Ishikawa (cell line): ENCODE data around the gene BTBD16.

Experiments
- CEBPB ChIP-seq: IDR thresholded peaks from 2 replicates; pipeline ENCODE4 v1.6.1; 2012
- CREB1 ChIP-seq: IDR thresholded peaks from 2 replicates; pipeline ENCODE4 v1.6.1; 2012; ENCODE audit warnings: low read depth
- EGR1 ChIP-seq: IDR thresholded peaks from 2 replicates; pipeline ENCODE4 v1.6.1; 2012
- MAX ChIP-seq: IDR thresholded peaks from 2 replicates; pipeline ENCODE4 v1.6.1; 2012
- RAD21 ChIP-seq: IDR thresholded peaks from 2 replicates; pipeline ENCODE4 v1.6.1; 2012; ENCODE audit warnings: low read depth
- REST ChIP-seq: IDR thresholded peaks from 2 replicates; pipeline ENCODE4 v1.6.1; 2012; ENCODE audit warnings: low read depth, mild to moderate bottlenecking
- TAF1 ChIP-seq: IDR thresholded peaks from 2 replicates; pipeline ENCODE4 v1.6.1; 2012; ENCODE audit warnings: low read depth, mild to moderate bottlenecking
- TCF12 ChIP-seq: IDR thresholded peaks from 2 replicates; pipeline ENCODE4 v1.6.1; 2012; ENCODE audit warnings: low read depth
- YY1 ChIP-seq: IDR thresholded peaks from 2 replicates; pipeline ENCODE4 v1.6.1; 2012; ENCODE audit warnings: low read depth

- TF ChIP-seq EGR1: no peak
- no peak for TF ChIP-seq YY1
- TF ChIP-seq TAF1: no peak
- TF ChIP-seq TCF12: no peak
- TF ChIP-seq CREB1: no peak
- TF ChIP-seq CEBPB: no peak
- no peak for TF ChIP-seq REST
- no peak for TF ChIP-seq MAX
- TF ChIP-seq RAD21: no peak
Measured at GRCh38 chr10:122375679-122376160, 104.6 kb downstream of the BTBD16 start.
